PFSK-1 (cell line): ENCODE results near the gene TRIM7.

Source experiments
- FOXP2 ChIP-seq: optimal IDR thresholded peaks from 2 replicates; pipeline ENCODE3; 2011; ENCODE audit warnings: borderline replicate concordance, control low read depth, inconsistent platforms; ENCODE audit not compliant: insufficient read depth; ENCODE audit errors: extremely low read length, extremely low read depth
- POLR2AphosphoS5 ChIP-seq: IDR thresholded peaks from 2 replicates; pipeline ENCODE4 v1.6.1; 2012; ENCODE audit warnings: low read depth, mild to moderate bottlenecking, control low read depth, low read length, moderate library complexity
- SIN3A ChIP-seq: IDR thresholded peaks from 2 replicates; pipeline ENCODE4 v1.6.1; 2012; ENCODE audit warnings: mild to moderate bottlenecking, low read length, moderate library complexity, borderline replicate concordance; ENCODE audit not compliant: insufficient read depth
- TAF1 ChIP-seq: IDR thresholded peaks from 2 replicates; pipeline ENCODE4 v1.6.1; 2012; ENCODE audit warnings: low read length, control low read depth, borderline replicate concordance; ENCODE audit not compliant: insufficient read depth
- TF ChIP-seq, protein P1 (sequence below), 2 experiments: IDR thresholded peaks; 2 replicates each; pipeline versions ENCODE4 v1.6.1 to v1.8.0; 2011 to 2012; ENCODE audit warnings: low read depth in 2 of 2, low read length in 2 of 2, control low read depth in 1 of 2, inconsistent platforms in 1 of 2, mild to moderate bottlenecking in 1 of 2, moderate library complexity in 1 of 2; ENCODE audit not compliant: insufficient read depth in 1 of 2

DNA sequence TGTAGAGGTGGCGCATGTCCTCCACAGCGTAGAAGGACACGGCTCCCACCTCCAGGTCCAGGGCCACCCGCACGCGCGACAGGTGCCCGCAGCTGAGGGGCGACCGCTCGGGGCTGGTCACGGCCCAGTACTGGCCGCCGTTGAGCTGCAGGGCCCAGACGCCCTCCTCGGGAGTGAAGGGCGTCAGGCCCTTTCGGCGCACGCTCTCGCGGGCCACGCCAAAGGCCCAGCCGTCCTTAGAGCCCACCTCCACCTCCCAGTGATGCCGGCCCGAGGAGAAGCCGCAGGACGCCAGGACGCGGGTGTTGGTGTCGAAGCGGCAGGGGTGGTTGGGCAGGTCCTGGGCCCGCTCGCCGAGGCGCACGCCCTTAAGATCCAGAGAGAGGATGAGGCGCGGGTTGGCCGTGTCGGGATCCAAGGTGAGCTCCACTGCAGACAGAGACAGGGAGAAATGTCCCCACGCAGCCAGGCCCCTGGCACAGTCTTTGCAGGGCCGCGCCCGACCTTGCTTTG, 9.7 kb downstream of the TRIM7 start:
- no peak for TF ChIP-seq TAF1
- TF ChIP-seq, protein P1, sequence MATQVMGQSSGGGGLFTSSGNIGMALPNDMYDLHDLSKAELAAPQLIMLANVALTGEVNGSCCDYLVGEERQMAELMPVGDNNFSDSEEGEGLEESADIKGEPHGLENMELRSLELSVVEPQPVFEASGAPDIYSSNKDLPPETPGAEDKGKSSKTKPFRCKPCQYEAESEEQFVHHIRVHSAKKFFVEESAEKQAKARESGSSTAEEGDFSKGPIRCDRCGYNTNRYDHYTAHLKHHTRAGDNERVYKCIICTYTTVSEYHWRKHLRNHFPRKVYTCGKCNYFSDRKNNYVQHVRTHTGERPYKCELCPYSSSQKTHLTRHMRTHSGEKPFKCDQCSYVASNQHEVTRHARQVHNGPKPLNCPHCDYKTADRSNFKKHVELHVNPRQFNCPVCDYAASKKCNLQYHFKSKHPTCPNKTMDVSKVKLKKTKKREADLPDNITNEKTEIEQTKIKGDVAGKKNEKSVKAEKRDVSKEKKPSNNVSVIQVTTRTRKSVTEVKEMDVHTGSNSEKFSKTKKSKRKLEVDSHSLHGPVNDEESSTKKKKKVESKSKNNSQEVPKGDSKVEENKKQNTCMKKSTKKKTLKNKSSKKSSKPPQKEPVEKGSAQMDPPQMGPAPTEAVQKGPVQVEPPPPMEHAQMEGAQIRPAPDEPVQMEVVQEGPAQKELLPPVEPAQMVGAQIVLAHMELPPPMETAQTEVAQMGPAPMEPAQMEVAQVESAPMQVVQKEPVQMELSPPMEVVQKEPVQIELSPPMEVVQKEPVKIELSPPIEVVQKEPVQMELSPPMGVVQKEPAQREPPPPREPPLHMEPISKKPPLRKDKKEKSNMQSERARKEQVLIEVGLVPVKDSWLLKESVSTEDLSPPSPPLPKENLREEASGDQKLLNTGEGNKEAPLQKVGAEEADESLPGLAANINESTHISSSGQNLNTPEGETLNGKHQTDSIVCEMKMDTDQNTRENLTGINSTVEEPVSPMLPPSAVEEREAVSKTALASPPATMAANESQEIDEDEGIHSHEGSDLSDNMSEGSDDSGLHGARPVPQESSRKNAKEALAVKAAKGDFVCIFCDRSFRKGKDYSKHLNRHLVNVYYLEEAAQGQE (IDR thresholded peaks at IDR 0.05; ENCODE audit: insufficient read depth in 1 of 2, low read depth in 2 of 2, low read length in 2 of 2), result no peak
- no peak for TF ChIP-seq SIN3A
- TF ChIP-seq POLR2AphosphoS5, result no peak
- no peak for TF ChIP-seq FOXP2
